OCI-LY1 (cell line): Measurements from ENCODE around the gene HBG2.

Experiments used
- EZH2 ChIP-seq: fragments of 200-600 bp; sonication (generic), shearing (Covaris generic); IDR thresholded peaks from 2 replicates; pipeline ENCODE4 v1.8.0; 2017; ENCODE audit warnings: borderline replicate concordance, mixed run types, mild to moderate bottlenecking, antibody characterized with exemption, low read length, moderate library complexity, mixed read lengths
- TF ChIP-seq, protein P1 (sequence below): fragments of 200-600 bp; sonication (generic), shearing (Covaris generic); IDR thresholded peaks from 2 replicates; pipeline ENCODE4 v1.5.1; 2017; ENCODE audit warnings: mild to moderate bottlenecking, antibody characterized with exemption, low read length, moderate library complexity, mixed read lengths

DNA sequence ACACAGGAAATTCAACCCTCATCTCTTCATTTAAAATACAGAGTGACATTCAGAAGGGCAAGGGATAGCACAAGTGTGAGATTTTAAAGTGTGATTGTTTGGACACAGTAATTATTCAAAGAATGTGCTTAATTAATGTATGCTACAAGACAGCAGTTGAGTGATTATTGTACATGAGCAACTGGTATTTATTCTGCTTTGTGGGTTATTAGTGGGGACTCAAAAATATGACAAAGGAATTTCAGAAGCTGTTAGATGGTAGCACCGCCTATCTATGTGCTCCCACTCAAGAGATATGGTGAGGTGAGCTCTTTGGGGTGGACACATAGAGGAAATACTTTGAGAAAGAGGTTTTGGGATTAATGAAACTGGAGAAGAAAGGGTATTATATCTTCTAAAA is 14.5 kb downstream of the HBG2 start:
- TF ChIP-seq, protein P1, sequence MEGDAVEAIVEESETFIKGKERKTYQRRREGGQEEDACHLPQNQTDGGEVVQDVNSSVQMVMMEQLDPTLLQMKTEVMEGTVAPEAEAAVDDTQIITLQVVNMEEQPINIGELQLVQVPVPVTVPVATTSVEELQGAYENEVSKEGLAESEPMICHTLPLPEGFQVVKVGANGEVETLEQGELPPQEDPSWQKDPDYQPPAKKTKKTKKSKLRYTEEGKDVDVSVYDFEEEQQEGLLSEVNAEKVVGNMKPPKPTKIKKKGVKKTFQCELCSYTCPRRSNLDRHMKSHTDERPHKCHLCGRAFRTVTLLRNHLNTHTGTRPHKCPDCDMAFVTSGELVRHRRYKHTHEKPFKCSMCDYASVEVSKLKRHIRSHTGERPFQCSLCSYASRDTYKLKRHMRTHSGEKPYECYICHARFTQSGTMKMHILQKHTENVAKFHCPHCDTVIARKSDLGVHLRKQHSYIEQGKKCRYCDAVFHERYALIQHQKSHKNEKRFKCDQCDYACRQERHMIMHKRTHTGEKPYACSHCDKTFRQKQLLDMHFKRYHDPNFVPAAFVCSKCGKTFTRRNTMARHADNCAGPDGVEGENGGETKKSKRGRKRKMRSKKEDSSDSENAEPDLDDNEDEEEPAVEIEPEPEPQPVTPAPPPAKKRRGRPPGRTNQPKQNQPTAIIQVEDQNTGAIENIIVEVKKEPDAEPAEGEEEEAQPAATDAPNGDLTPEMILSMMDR, result no peak
- no peak for TF ChIP-seq EZH2
